K562 (cell line): Measurements from ENCODE around the gene NIN. TPM values are rescaled to one million over a fixed set of nuclear protein-coding genes. Genes with fewer than 3 reads are reported as not detected.

Experiments
- ATAC-seq: fragments of 200-7000 bp; cut with Tn5 transposase; 3 replicates; pipeline ENCODE4 v1.9.1; 2020; ENCODE audit warnings: moderate library complexity
- BruUV-seq: library from RNA; stranded (reverse); fragments of 400-500 nt; replicated peaks from 2 replicates; lab custom pipeline; 2021; lab: Mats Ljungman, UMichigan
- CTCF ChIA-PET: fragments of 300-600 bp; formaldehyde crosslinking; extraction: SDS; loops from one replicate; lab custom pipeline; 2021; ENCODE audit warnings: low intra/inter-chr PET ratio; lab: Yijun Ruan, JAX
- POLR2A ChIA-PET: fragments of 300-600, 350-650 bp; sonication (Branson Sonifier 250); formaldehyde crosslinking; extraction: SDS; loops from one replicate; lab custom pipeline; 2021; ENCODE audit warnings: antibody characterized with exemption, inconsistent platforms; lab: Yijun Ruan, JAX
- DNase-seq, 4 experiments: peaks; one replicate each; pipeline versions ENCODE4 v3.0.0 to v3.0.0-alpha.2; 2011 to 2018; ENCODE audit warnings: low spot score in 3 of 4, mixed read lengths in 3 of 4; ENCODE audit errors: extremely low read depth in 1 of 4
- FAIRE-seq: peaks from 2 replicates; lab custom pipeline; 2011; peaks lifted over from hg19 to GRCh38; lab: Jason Lieb, UNC
- H2AFZ ChIP-seq: 2 replicates; pipeline ENCODE4 v1.6.0; 2011; ENCODE audit warnings: low read depth, low read length, control low read depth, inconsistent platforms
- H3K27ac ChIP-seq: fragments of 200-600 bp; 3 replicates; pipeline ENCODE4 v1.8.0; 2011; ENCODE audit warnings: low read depth, mild to moderate bottlenecking, control low read depth, inconsistent platforms, low read length, moderate library complexity, mixed read lengths; ENCODE audit errors: extremely low read depth
- H3K27me3 ChIP-seq, 2 experiments: fragments of 300-600 bp in 1 of 2; 2 replicates in 1 of 2; 3 replicates in 1 of 2; pipeline versions ENCODE4 v1.6.0 to v1.8.0; 2011; ENCODE audit warnings: inconsistent platforms in 2 of 2, low read length in 2 of 2, mild to moderate bottlenecking in 1 of 2, mixed read lengths in 1 of 2, moderate library complexity in 1 of 2; ENCODE audit not compliant: control insufficient read depth in 2 of 2, insufficient read depth in 2 of 2
- H3K36me3 ChIP-seq: fragments of 300-600 bp; 3 replicates; pipeline ENCODE4 v1.8.0; 2011; ENCODE audit warnings: mild to moderate bottlenecking, low read length, inconsistent platforms; ENCODE audit not compliant: control insufficient read depth, insufficient read depth
- H3K4me1 ChIP-seq, 2 experiments: fragments of 200-600 bp in 1 of 2; replicated peaks in 1 of 2; 2 replicates in 1 of 2; 3 replicates in 1 of 2; pipeline versions ENCODE4 v1.5.1 to v1.8.0; 2011; ENCODE audit warnings: inconsistent platforms in 2 of 2, low read length in 2 of 2, mild to moderate bottlenecking in 1 of 2, mixed read lengths in 1 of 2, moderate library complexity in 1 of 2; ENCODE audit not compliant: control insufficient read depth in 2 of 2, insufficient read depth in 2 of 2
- H3K4me2 ChIP-seq: 2 replicates; pipeline ENCODE4 v1.6.1; 2011; ENCODE audit warnings: low read length, control low read depth, inconsistent platforms, mixed read lengths; ENCODE audit not compliant: insufficient read depth
- H3K4me3 ChIP-seq: fragments of 200-600 bp; sonication (generic), shearing (Covaris generic); 2 replicates; pipeline ENCODE4 v1.5.1; 2016; ENCODE audit warnings: control low read depth, inconsistent platforms
- H3K79me2 ChIP-seq: fragments of 200-600 bp; 3 replicates; pipeline ENCODE4 v1.8.0; 2011; ENCODE audit warnings: low read length, inconsistent platforms; ENCODE audit not compliant: control insufficient read depth, insufficient read depth
- H3K9ac ChIP-seq, 2 experiments: 2 replicates each; pipeline versions ENCODE4 v1.6.0 to v1.6.1; 2011; ENCODE audit warnings: low read depth in 2 of 2, low read length in 2 of 2, control low read depth in 1 of 2, inconsistent platforms in 1 of 2, mild to moderate bottlenecking in 1 of 2, mixed read lengths in 1 of 2; ENCODE audit not compliant: insufficient read depth in 1 of 2
- H3K9me1 ChIP-seq: one replicate; pipeline ENCODE4 v1.6.0; 2011; ENCODE audit warnings: inconsistent platforms, mild to moderate bottlenecking, low read length, moderate library complexity; ENCODE audit not compliant: control insufficient read depth, insufficient read depth
- H3K9me3 ChIP-seq: replicated peaks from 2 replicates; pipeline ENCODE4 v1.5.1; 2011; ENCODE audit warnings: low read depth, low read length, inconsistent platforms; ENCODE audit not compliant: control insufficient read depth, insufficient read depth
- H4K20me1 ChIP-seq: replicated peaks from 2 replicates; pipeline ENCODE4 v1.6.1; 2011; ENCODE audit warnings: low read length, inconsistent platforms, mixed read lengths; ENCODE audit not compliant: control insufficient read depth, insufficient read depth
- CBX2 ChIP-seq: fragments of 200-600 bp; sonication (generic); IDR thresholded peaks from one replicate; pipeline ENCODE4 v1.6.1; 2012; ENCODE audit warnings: mild to moderate bottlenecking, low read length, inconsistent platforms; ENCODE audit not compliant: insufficient read depth, poor library complexity, severe bottlenecking
- CEBPZ ChIP-seq: fragments of 150-350 bp; IDR thresholded peaks from 2 replicates; pipeline ENCODE4 v1.6.1; 2014; ENCODE audit warnings: low read depth, mild to moderate bottlenecking, low read length, borderline replicate concordance
- ETS1 ChIP-seq: conservative IDR thresholded peaks from 2 replicates; pipeline ENCODE4 v1.6.1; 2011; ENCODE audit warnings: low read depth, mild to moderate bottlenecking, low read length; ENCODE audit not compliant: control insufficient read depth
- FIP1L1 ChIP-seq: fragments of 200-400 bp; formaldehyde crosslinking; IDR thresholded peaks from 2 replicates; pipeline ENCODE4 v1.6.1; 2018; ENCODE audit warnings: mild to moderate bottlenecking, low read depth, low read length; ENCODE audit not compliant: poor library complexity, severe bottlenecking
- GTF2A2 ChIP-seq: IDR thresholded peaks from 2 replicates; pipeline ENCODE4 v1.6.1; 2016; ENCODE audit warnings: mild to moderate bottlenecking, missing genetic modification characterization, missing compliant biosample characterization
- HDAC6 ChIP-seq: IDR thresholded peaks from 2 replicates; pipeline ENCODE4 v1.6.1; 2012; ENCODE audit warnings: low read depth, mild to moderate bottlenecking, control low read depth, inconsistent platforms, low read length, moderate library complexity
- SNAPC5 ChIP-seq: fragments of 250-450 bp; sonication (Bioruptor Pico); IDR thresholded peaks from 2 replicates; pipeline ENCODE4 v1.8.0; 2021; ENCODE audit warnings: moderate library complexity, mild to moderate bottlenecking, inconsistent platforms
- SRF ChIP-seq, 2 experiments: fragments of 250-450, 450-650 bp in 1 of 2; sonication (Bioruptor Pico) in 1 of 2; sonication (generic) in 1 of 2; formaldehyde crosslinking; IDR thresholded peaks; 2 replicates each; pipeline versions ENCODE4 v1.5.0 to v1.5.1; 2020 to 2022; ENCODE audit warnings: mild to moderate bottlenecking in 1 of 2, missing genetic modification reagents in 1 of 2
- ZNF639 ChIP-seq, 2 experiments: fragments of 200-800 bp in 1 of 2; sonication (Bioruptor generic) in 1 of 2; sonication (generic) in 1 of 2; formaldehyde crosslinking in 1 of 2; IDR thresholded peaks in 1 of 2; conservative IDR thresholded peaks in 1 of 2; 2 replicates each; pipeline versions ENCODE4 v1.5.0 to v1.6.1; 2016 to 2020; ENCODE audit warnings: missing compliant biosample characterization in 1 of 2, missing genetic modification characterization in 1 of 2, missing genetic modification reagents in 1 of 2
- WGBS: fragments of 100-300 bp; shearing (Covaris generic); methylation state at CpG from one replicate; pipeline ENCODE4 v1.1.6; 2016; ENCODE audit warnings: low coverage, mixed read lengths; ENCODE audit not compliant: insufficient coverage; ENCODE audit errors: missing lambda C conversion rate; 5-methylcytosine and 5-hydroxymethylcytosine counted together
- in situ Hi-C: fragments of 300-500 bp; cut with MboI; formaldehyde crosslinking; loops from 4 replicates; pipeline ENCODE4 v1.15.0; 2018; ENCODE audit warnings: inconsistent platforms, mixed read lengths
- intact Hi-C: fragments of 100-400 bp; cut with micrococcal nuclease; formaldehyde crosslinking; loops from 2 replicates; pipeline ENCODE4 v1.14.2; 2022
- polyA plus RNA-seq, 8 experiments: library from polyadenylated mRNA; depleted of rRNA in 4 of 8; stranded (reverse) in 5 of 8; unstranded in 3 of 8; fragments of >200 nt; fragmentation: Nextera tagmentation in 2 of 8; fragmentation: Illumina TruSeq in 1 of 8; extraction: Ambion mirVana in 2 of 8; extraction: Trizol in 1 of 8; gene quantifications; 2 replicates each; pipeline versions ENCODE4 v1.2.1 to v1.2.3, GENCODE V29; 2011 to 2014; ENCODE audit warnings: inconsistent platforms in 1 of 8, missing spikeins in 1 of 8
- total RNA-seq, 7 experiments: library from RNA; depleted of rRNA in 6 of 7; stranded (reverse); fragments of >200 nt in 6 of 7; fragmentation: Illumina TruSeq in 2 of 7; extraction: Trizol in 2 of 7; gene quantifications; 2 replicates each; pipeline versions ENCODE4 v1.2.1 to v1.2.3, GENCODE V29; 2011 to 2021; ENCODE audit warnings: low replicate concordance in 1 of 7

NIN gene
- total and polyA plus RNA-seq, 9 of the 15 experiments (the other 6 are each of a cell fraction or from before 2014, with no cell fraction given), result 0.84 to 8.4 (median 5.0) TPM

GRCh38 chr14:50813544-50813863, 17.5 kb downstream of the NIN start:
- Histone ChIP-seq H3K9me1 (no peaks in the 10 kb centered on the region), H4K20me1 (no peaks in the 10 kb centered on the region), H3K9ac (no peak overlapping the region), H3K4me1 (no peaks in the 10 kb centered on the region), H2AFZ (no peak overlapping the region), H3K4me2 (no peak overlapping the region), H3K4me3 (no peak overlapping the region), H3K36me3 (no peaks in the 10 kb centered on the region), H3K9me3 (no peaks in the 10 kb centered on the region), H3K27me3 (no peaks in the 10 kb centered on the region), H3K27ac (no peak overlapping the region), H3K79me2 (no peaks in the 10 kb centered on the region)
- in situ Hi-C loops, result no loop called here
- ATAC-seq (no peak), DNase-seq (no peak), FAIRE-seq (no peak)
- ChIA-PET CTCF (no interaction called here), POLR2A (no interaction called here)
- BruUV-seq, result no TSS peak
- WGBS, result 13% methylated on average over 2 of the region's 2 CpGs
- intact Hi-C loops, result no loop called here
- no peak for TF ChIP-seq SNAPC5 (CRISPR knock-in tag)
- no peak for TF ChIP-seq SRF (CRISPR knock-in tag; IDR thresholded peaks at IDR 0.05)
- no peak for TF ChIP-seq ZNF639 (CRISPR knock-in tag; conservative IDR thresholded peaks at IDR 0.05 in 1 of 2, IDR thresholded peaks at IDR 0.05 in 1 of 2)
- TF ChIP-seq CBX2, result no peak
- TF ChIP-seq GTF2A2 (tag), result no peak
- no peak for TF ChIP-seq HDAC6
- TF ChIP-seq ETS1, result no peak
- TF ChIP-seq CEBPZ, result no peak
- TF ChIP-seq FIP1L1, result no peak
- TF ChIP-seq, all 486 proteins: peak for 0
